ENCODE results near the gene ZNF648.
"Not testable (repeated sequence)": the region's sequence is repeated elsewhere in the genome, so short reads cannot be mapped to it uniquely, and the experiment has no call there.

The ZNF648 gene

GRCh38 chr1:182059936-182060335 is 1.6 kb downstream of the ZNF648 start:
- no peak overlapping the region for H3K9ac ChIP-seq (ENCODE audit: low read depth, low read length)
- no peaks in the 10 kb centered on the region for H3K9me3 ChIP-seq (ENCODE audit: control insufficient read depth, insufficient read depth, low read length)
- no peaks in the 10 kb centered on the region for H3K36me3 ChIP-seq (ENCODE audit: insufficient read depth, low read length)
- H3K4me1 ChIP-seq (ENCODE audit: insufficient read depth, low read length), result no peaks in the 10 kb centered on the region; the same call in 1 of the 2 replicates

GRCh38 chr1:182056601-182057366 is 4.7 kb downstream of the ZNF648 start:
- no peaks in the 10 kb centered on the region; the same call in 1 of the 2 replicates for H3K4me1 ChIP-seq (ENCODE audit: insufficient read depth, low read length)

GRCh38 chr1:182054698-182055326 is 6.7 kb downstream of the ZNF648 start:
- Histone ChIP-seq H3K9ac (ENCODE audit: low read depth, low read length) (no peak overlapping the region), H3K36me3 (ENCODE audit: insufficient read depth, low read length) (no peaks in the 10 kb centered on the region), H3K9me3 (ENCODE audit: control insufficient read depth, insufficient read depth, low read length) (no peaks in the 10 kb centered on the region), H3K4me1 (ENCODE audit: insufficient read depth, low read length) (no peaks in the 10 kb centered on the region)

More at GRCh38 chr1:182056601-182057366, 4.7 kb downstream of the ZNF648 start:
- Histone ChIP-seq H3K36me3 (ENCODE audit: insufficient read depth, low read length) (no peaks in the 10 kb centered on the region), H3K9me3 (ENCODE audit: control insufficient read depth, insufficient read depth, low read length) (no peaks in the 10 kb centered on the region), H3K9ac (ENCODE audit: low read depth, low read length) (no peak overlapping the region)

- no peaks in the 10 kb centered on the region for H3K4me1 ChIP-seq (ENCODE audit: insufficient read depth, low read length)
- H3K36me3 ChIP-seq (ENCODE audit: insufficient read depth, low read length), result no peaks in the 10 kb centered on the region
- H3K9ac ChIP-seq (ENCODE audit: low read depth, low read length), result no peak overlapping the region
- no peaks in the 10 kb centered on the region for H3K9me3 ChIP-seq (ENCODE audit: control insufficient read depth, insufficient read depth, low read length)
These were observed 9.2 kb downstream of the ZNF648 start for GRCh38 chr1:182052355-182052754.

GRCh38 chr1:182051938-182052337 is 9.6 kb downstream of the ZNF648 start:
- H3K9me3 ChIP-seq (ENCODE audit: control insufficient read depth, insufficient read depth, low read length), result no peaks in the 10 kb centered on the region
- H3K9ac ChIP-seq (ENCODE audit: low read depth, low read length), result no peak overlapping the region
- H3K36me3 ChIP-seq (ENCODE audit: insufficient read depth, low read length), result no peaks in the 10 kb centered on the region
- no peaks in the 10 kb centered on the region for H3K4me1 ChIP-seq (ENCODE audit: insufficient read depth, low read length)

GRCh38 chr1:182050481-182051448 is 10.7 kb downstream of the ZNF648 start:
- Histone ChIP-seq H3K36me3 (ENCODE audit: insufficient read depth, low read length) (no peaks in the 10 kb centered on the region), H3K9ac (ENCODE audit: low read depth, low read length) (no peak overlapping the region), H3K4me1 (ENCODE audit: insufficient read depth, low read length) (no peaks in the 10 kb centered on the region), H3K9me3 (ENCODE audit: control insufficient read depth, insufficient read depth, low read length) (no peaks in the 10 kb centered on the region)

GRCh38 chr1:182048562-182048961 is 12.9 kb downstream of the ZNF648 start:
- Histone ChIP-seq H3K9ac (ENCODE audit: low read depth, low read length) (no peak overlapping the region), H3K36me3 (ENCODE audit: insufficient read depth, low read length) (no peaks in the 10 kb centered on the region), H3K4me1 (ENCODE audit: insufficient read depth, low read length) (no peaks in the 10 kb centered on the region)

GRCh38 chr1:182046763-182047162 is 14.7 kb downstream of the ZNF648 start:
- Histone ChIP-seq H3K9ac (ENCODE audit: low read depth, low read length) (no peak overlapping the region), H3K36me3 (ENCODE audit: insufficient read depth, low read length) (no peaks in the 10 kb centered on the region), H3K9me3 (ENCODE audit: control insufficient read depth, insufficient read depth, low read length) (peaks cover 2% of the 10 kb centered on the region), H3K4me1 (ENCODE audit: insufficient read depth, low read length) (no peaks in the 10 kb centered on the region)

More at GRCh38 chr1:182048562-182048961, 12.9 kb downstream of the ZNF648 start:
- H3K9me3 ChIP-seq (ENCODE audit: control insufficient read depth, insufficient read depth, low read length), result peaks cover 2% of the 10 kb centered on the region

GRCh38 chr1:182045481-182045880 is 16.0 kb downstream of the ZNF648 start:
- not testable (repeated sequence) for H3K36me3 ChIP-seq (ENCODE audit: insufficient read depth, low read length); H3K4me1 ChIP-seq (ENCODE audit: insufficient read depth, low read length); H3K9ac ChIP-seq (ENCODE audit: low read depth, low read length); H3K9me3 ChIP-seq (ENCODE audit: control insufficient read depth, insufficient read depth, low read length)

- H3K36me3 ChIP-seq (ENCODE audit: insufficient read depth, low read length), result no peaks in the 10 kb centered on the region
- H3K9me3 ChIP-seq (ENCODE audit: control insufficient read depth, insufficient read depth, low read length), result peaks cover 13% of the 10 kb centered on the region
- no peaks in the 10 kb centered on the region for H3K4me1 ChIP-seq (ENCODE audit: insufficient read depth, low read length)
- no peak overlapping the region for H3K9ac ChIP-seq (ENCODE audit: low read depth, low read length)
These were observed 19.9 kb downstream of the ZNF648 start for GRCh38 chr1:182041615-182042014.

GRCh38 chr1:182038220-182038619 is 23.3 kb downstream of the ZNF648 start:
- Histone ChIP-seq H3K9me3 (ENCODE audit: control insufficient read depth, insufficient read depth, low read length) (peaks cover 10% of the 10 kb centered on the region), H3K4me1 (ENCODE audit: insufficient read depth, low read length) (no peaks in the 10 kb centered on the region), H3K36me3 (ENCODE audit: insufficient read depth, low read length) (no peaks in the 10 kb centered on the region), H3K9ac (ENCODE audit: low read depth, low read length) (no peak overlapping the region)

- no peaks in the 10 kb centered on the region for H3K36me3 ChIP-seq (ENCODE audit: insufficient read depth, low read length)
- H3K9ac ChIP-seq (ENCODE audit: low read depth, low read length), result no peak overlapping the region
- no peaks in the 10 kb centered on the region for H3K4me1 ChIP-seq (ENCODE audit: insufficient read depth, low read length)
- peaks cover 10% of the 10 kb centered on the region for H3K9me3 ChIP-seq (ENCODE audit: control insufficient read depth, insufficient read depth, low read length)
These were observed 26.3 kb downstream of the ZNF648 start for GRCh38 chr1:182035097-182035770.

GRCh38 chr1:182032251-182032650 is 29.3 kb downstream of the ZNF648 start:
- Histone ChIP-seq H3K9ac (ENCODE audit: low read depth, low read length) (no peak overlapping the region), H3K36me3 (ENCODE audit: insufficient read depth, low read length) (no peaks in the 10 kb centered on the region), H3K9me3 (ENCODE audit: control insufficient read depth, insufficient read depth, low read length) (peaks cover 4% of the 10 kb centered on the region), H3K4me1 (ENCODE audit: insufficient read depth, low read length) (no peaks in the 10 kb centered on the region)

Data from ES-I3 (cell line).